ENCODE data around the gene DCAF11. TPM values are rescaled to one million over a fixed set of nuclear protein-coding genes. Genes with fewer than 3 reads are reported as not detected.

The DCAF11 gene
- total and polyA plus RNA-seq, 2 of the 13 experiments (the other 11 are each of a cell fraction or from before 2014, with no cell fraction given), result 150 to 257 TPM

DNA sequence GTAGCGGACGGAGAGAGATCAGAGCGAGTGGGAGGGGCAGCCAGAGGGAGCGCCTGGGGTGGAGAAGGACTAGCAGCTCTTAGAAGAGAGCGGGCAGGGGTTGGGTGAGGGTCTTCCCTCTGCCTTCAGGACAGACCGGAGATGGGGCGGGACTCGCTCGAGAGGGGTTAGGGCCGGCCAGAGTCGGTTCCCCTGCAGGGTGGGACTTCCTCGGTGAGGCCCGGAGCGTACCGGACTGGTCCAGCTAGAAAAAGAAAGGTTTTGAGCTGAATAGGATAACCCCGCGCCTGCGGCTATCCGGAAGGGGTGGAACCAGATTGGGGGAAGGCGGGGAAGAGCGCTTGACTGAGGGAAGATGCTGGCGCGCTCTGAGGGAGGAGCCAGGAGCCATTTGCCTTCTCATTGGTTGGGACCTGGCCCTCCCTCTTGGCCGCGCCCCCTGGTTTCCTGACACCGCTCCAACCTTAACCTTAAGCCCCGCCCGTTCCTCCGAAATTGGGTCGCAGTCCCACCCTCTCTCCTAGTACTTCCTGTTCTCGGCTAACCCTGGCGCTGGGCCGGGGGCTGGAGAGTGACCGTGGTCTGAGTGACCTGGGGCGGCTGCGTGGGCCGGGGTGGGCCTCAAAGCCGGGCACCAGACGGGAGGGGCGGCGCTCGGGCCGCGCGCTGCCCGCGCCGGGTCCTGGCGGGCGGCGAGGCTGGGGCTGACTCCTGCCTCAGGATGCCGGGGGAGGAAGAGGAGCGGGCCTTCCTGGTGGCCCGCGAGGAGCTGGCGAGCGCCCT is 32.6 kb downstream of the DCAF11 start, which contains the start of gene RNF31 (continued):
- TF ChIP-seq SMARCC2 (IDR thresholded peaks at IDR 0.05) (no peak), ZNF724P (CRISPR knock-in tag; IDR thresholded peaks at IDR 0.05; ENCODE audit: borderline replicate concordance) (peak; percentile 79; the same call in 1 of the 2 replicates), ZSCAN20 (CRISPR knock-in tag; IDR thresholded peaks at IDR 0.05; ENCODE audit: borderline replicate concordance) (peak; percentile 89; the same call in 1 of the 2 replicates), HOXA5 (CRISPR knock-in tag; IDR thresholded peaks at IDR 0.05) (peak; percentile 67; the same call in 1 of the 2 replicates), ZFP62 (CRISPR knock-in tag; IDR thresholded peaks at IDR 0.05) (0 out of 2 replicates have a peak, but pooled peaks have one; percentile 67), ZBTB1 (CRISPR knock-in tag; IDR thresholded peaks at IDR 0.05; ENCODE audit: borderline replicate concordance) (no peak), LCORL (IDR thresholded peaks at IDR 0.05) (0 out of 2 replicates have a peak, but pooled peaks have one; percentile 14), LCORL (CRISPR knock-in tag; IDR thresholded peaks at IDR 0.05) (no peak), DNMT1 (CRISPR knock-in tag; IDR thresholded peaks at IDR 0.05) (0 out of 2 replicates have a peak, but pooled peaks have one; percentile 18), REL (CRISPR knock-in tag; conservative IDR thresholded peaks at IDR 0.05) (no peak), SRF (IDR thresholded peaks at IDR 0.05; ENCODE audit: low read depth, low read length) (peak; percentile 63; the same call in 1 of the 2 replicates), ZNF761 (CRISPR knock-in tag; conservative IDR thresholded peaks at IDR 0.05) (no peak; the same call in 1 of the 2 replicates), MED13 (CRISPR knock-in tag; IDR thresholded peaks at IDR 0.05) (no peak; the same call in 1 of the 2 replicates), RXRB (CRISPR knock-in tag; IDR thresholded peaks at IDR 0.05; ENCODE audit: borderline replicate concordance) (peak; percentile 17), SRSF4 (IDR thresholded peaks at IDR 0.05; ENCODE audit: low read depth, low read length, poor library complexity, severe bottlenecking) (no peak), HNF1B (CRISPR knock-in tag; IDR thresholded peaks at IDR 0.05) (no peak), PLSCR1 (CRISPR knock-in tag; IDR thresholded peaks at IDR 0.05; ENCODE audit: borderline replicate concordance) (no peak)
- TF ChIP-seq, protein P1, sequence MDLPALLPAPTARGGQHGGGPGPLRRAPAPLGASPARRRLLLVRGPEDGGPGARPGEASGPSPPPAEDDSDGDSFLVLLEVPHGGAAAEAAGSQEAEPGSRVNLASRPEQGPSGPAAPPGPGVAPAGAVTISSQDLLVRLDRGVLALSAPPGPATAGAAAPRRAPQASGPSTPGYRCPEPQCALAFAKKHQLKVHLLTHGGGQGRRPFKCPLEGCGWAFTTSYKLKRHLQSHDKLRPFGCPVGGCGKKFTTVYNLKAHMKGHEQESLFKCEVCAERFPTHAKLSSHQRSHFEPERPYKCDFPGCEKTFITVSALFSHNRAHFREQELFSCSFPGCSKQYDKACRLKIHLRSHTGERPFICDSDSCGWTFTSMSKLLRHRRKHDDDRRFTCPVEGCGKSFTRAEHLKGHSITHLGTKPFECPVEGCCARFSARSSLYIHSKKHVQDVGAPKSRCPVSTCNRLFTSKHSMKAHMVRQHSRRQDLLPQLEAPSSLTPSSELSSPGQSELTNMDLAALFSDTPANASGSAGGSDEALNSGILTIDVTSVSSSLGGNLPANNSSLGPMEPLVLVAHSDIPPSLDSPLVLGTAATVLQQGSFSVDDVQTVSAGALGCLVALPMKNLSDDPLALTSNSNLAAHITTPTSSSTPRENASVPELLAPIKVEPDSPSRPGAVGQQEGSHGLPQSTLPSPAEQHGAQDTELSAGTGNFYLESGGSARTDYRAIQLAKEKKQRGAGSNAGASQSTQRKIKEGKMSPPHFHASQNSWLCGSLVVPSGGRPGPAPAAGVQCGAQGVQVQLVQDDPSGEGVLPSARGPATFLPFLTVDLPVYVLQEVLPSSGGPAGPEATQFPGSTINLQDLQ (CRISPR knock-in tag; IDR thresholded peaks at IDR 0.05), result no peak
